Neural progenitor cell (in vitro differentiated cells): ENCODE measurements around the gene STIM1.

Experiments
- EZH2phosphoT487 ChIP-seq: fragments of 200-600 bp; sonication (generic); IDR thresholded peaks from 2 replicates; pipeline ENCODE4 v1.6.1; 2017; ENCODE audit warnings: antibody characterized with exemption
- TF ChIP-seq, protein P1 (sequence below): fragments of 200-600 bp; sonication (generic); IDR thresholded peaks from 2 replicates; pipeline ENCODE4 v1.5.1; 2017; ENCODE audit warnings: antibody characterized with exemption, mild to moderate bottlenecking

DNA sequence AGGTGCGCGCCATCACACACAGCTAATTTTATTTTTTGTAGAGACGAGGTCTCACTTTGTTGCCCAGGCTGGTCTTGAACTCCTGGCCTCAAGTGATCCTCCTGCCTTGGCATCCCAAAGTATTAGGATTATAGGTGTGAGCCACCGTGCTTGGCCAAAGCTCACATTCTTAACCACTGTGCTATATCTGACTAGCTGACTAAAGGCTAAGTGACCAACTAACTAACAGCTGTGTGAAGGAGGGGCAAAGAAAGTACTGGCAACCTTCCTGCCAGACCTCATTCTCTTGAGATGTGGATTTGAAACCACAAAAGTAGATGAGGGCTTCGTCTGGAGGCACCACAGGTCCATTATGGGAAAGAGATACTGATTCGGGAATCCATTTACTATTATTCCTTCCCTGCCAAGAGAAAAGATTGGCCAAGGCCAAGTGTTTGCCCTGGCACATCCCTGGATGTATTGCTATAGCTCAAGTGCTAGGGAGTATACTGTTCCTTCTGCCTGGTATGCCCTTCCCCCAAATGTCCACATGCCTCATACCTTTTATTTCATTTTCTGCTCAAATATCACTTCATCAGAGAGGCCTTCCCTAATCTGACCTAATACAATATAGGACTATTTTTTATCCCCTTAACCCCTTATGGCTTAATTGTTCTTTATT, 186.4 kb downstream of the STIM1 start:
- TF ChIP-seq, protein P1, sequence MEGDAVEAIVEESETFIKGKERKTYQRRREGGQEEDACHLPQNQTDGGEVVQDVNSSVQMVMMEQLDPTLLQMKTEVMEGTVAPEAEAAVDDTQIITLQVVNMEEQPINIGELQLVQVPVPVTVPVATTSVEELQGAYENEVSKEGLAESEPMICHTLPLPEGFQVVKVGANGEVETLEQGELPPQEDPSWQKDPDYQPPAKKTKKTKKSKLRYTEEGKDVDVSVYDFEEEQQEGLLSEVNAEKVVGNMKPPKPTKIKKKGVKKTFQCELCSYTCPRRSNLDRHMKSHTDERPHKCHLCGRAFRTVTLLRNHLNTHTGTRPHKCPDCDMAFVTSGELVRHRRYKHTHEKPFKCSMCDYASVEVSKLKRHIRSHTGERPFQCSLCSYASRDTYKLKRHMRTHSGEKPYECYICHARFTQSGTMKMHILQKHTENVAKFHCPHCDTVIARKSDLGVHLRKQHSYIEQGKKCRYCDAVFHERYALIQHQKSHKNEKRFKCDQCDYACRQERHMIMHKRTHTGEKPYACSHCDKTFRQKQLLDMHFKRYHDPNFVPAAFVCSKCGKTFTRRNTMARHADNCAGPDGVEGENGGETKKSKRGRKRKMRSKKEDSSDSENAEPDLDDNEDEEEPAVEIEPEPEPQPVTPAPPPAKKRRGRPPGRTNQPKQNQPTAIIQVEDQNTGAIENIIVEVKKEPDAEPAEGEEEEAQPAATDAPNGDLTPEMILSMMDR, result no peak
- no peak for TF ChIP-seq EZH2phosphoT487
